Endothelial cell of umbilical vein (primary cell): Measurements from ENCODE around the gene KAT2A. TPM values are rescaled to one million over a fixed set of nuclear protein-coding genes. Genes with fewer than 3 reads are reported as not detected.

Source experiments
- BruUV-seq: library from RNA; stranded (reverse); fragments of 400-500 nt; replicated peaks from 2 replicates; lab custom pipeline; 2021; lab: Mats Ljungman, UMichigan
- CTCF ChIA-PET: fragments of 300-600, 350-600 bp; sonication (Branson Sonifier 250); formaldehyde crosslinking; loops from one replicate; lab custom pipeline; 2021; ENCODE audit warnings: antibody characterized with exemption, inconsistent platforms; lab: Charles Lee
- POLR2A ChIA-PET: fragments of 300-600, 350-600 bp; sonication (Branson Sonifier 250); formaldehyde crosslinking; loops from one replicate; lab custom pipeline; 2021; ENCODE audit warnings: antibody characterized with exemption, inconsistent platforms; lab: Charles Lee
- DNase-seq: peaks from one replicate; pipeline ENCODE4 v3.0.0-alpha.2; 2011; ENCODE audit warnings: low read depth, low spot score
- FAIRE-seq: peaks from 2 replicates; lab custom pipeline; 2011; peaks lifted over from hg19 to GRCh38; lab: Jason Lieb, UNC
- H2AFZ ChIP-seq: 2 replicates; pipeline ENCODE4 v1.6.0; 2012; ENCODE audit warnings: low read depth, low read length, control low read depth, inconsistent platforms
- H3K27ac ChIP-seq: 2 replicates; pipeline ENCODE4 v1.5.1; 2011; ENCODE audit warnings: low read depth, mild to moderate bottlenecking, control low read depth, low read length, moderate library complexity; ENCODE audit not compliant: insufficient read depth
- H3K27me3 ChIP-seq, 2 experiments: 2 replicates each; pipeline versions ENCODE4 v1.6.0 to v1.6.1; 2011; ENCODE audit warnings: low read length in 2 of 2, mixed read lengths in 1 of 2; ENCODE audit not compliant: control insufficient read depth in 2 of 2, insufficient read depth in 2 of 2
- H3K36me3 ChIP-seq, 2 experiments: 2 replicates in 1 of 2; 3 replicates in 1 of 2; pipeline ENCODE4 v1.5.1; 2011; ENCODE audit warnings: low read length in 2 of 2, mild to moderate bottlenecking in 1 of 2, moderate library complexity in 1 of 2; ENCODE audit not compliant: control insufficient read depth in 2 of 2, insufficient read depth in 2 of 2; ENCODE audit errors: extremely low read depth in 1 of 2
- H3K4me1 ChIP-seq: 3 replicates; pipeline ENCODE4 v1.5.1; 2011; ENCODE audit warnings: mild to moderate bottlenecking, low read length; ENCODE audit not compliant: control insufficient read depth, insufficient read depth; ENCODE audit errors: extremely low read depth
- H3K4me2 ChIP-seq: 2 replicates; pipeline ENCODE4 v1.6.1; 2011; ENCODE audit warnings: low read length, control low read depth, mixed read lengths; ENCODE audit not compliant: insufficient read depth
- H3K4me3 ChIP-seq, 3 experiments: fragments of 200-600 bp in 1 of 3; sonication (generic), shearing (Covaris generic) in 1 of 3; replicated peaks in 1 of 3; 2 replicates each; pipeline ENCODE4 v1.5.1; 2011 to 2016; ENCODE audit warnings: control low read depth in 3 of 3, low read length in 3 of 3, mild to moderate bottlenecking in 2 of 3, inconsistent platforms in 1 of 3, low read depth in 1 of 3, moderate library complexity in 1 of 3; ENCODE audit not compliant: insufficient read depth in 1 of 3
- H3K79me2 ChIP-seq: 2 replicates; pipeline ENCODE4 v1.6.0; 2012; ENCODE audit warnings: low read length, inconsistent platforms; ENCODE audit not compliant: control insufficient read depth, insufficient read depth
- H3K9ac ChIP-seq: replicated peaks from 2 replicates; pipeline ENCODE3; 2011; ENCODE audit warnings: low read length, control low read depth; ENCODE audit not compliant: insufficient read depth; ENCODE audit errors: extremely low read depth
- H3K9me1 ChIP-seq: replicated peaks from 3 replicates; pipeline ENCODE4 v1.6.0; 2011; ENCODE audit warnings: mild to moderate bottlenecking, low read length; ENCODE audit not compliant: control insufficient read depth, insufficient read depth; ENCODE audit errors: extremely low read depth
- H3K9me3 ChIP-seq: replicated peaks from 2 replicates; pipeline ENCODE4 v1.5.1; 2012; ENCODE audit warnings: low read length, inconsistent platforms; ENCODE audit not compliant: control insufficient read depth, insufficient read depth
- H4K20me1 ChIP-seq: replicated peaks from 2 replicates; pipeline ENCODE3; 2011; ENCODE audit warnings: mild to moderate bottlenecking, low read length; ENCODE audit not compliant: control insufficient read depth, insufficient read depth; ENCODE audit errors: extremely low read depth
- CTCF ChIP-seq, 2 donors: IDR thresholded peaks; 1 replicate in 1 of 2; 2 replicates in 1 of 2; pipeline ENCODE4 v1.5.1; 2011; ENCODE audit warnings: low read length in 2 of 2, mild to moderate bottlenecking in 2 of 2, moderate library complexity in 2 of 2, control low read depth in 1 of 2, inconsistent platforms in 1 of 2, low read depth in 1 of 2; ENCODE audit not compliant: insufficient read depth in 1 of 2; ENCODE audit errors: extremely low read depth in 1 of 2
- FOS ChIP-seq: IDR thresholded peaks from 2 replicates; pipeline ENCODE4 v1.6.1; 2011; ENCODE audit warnings: mild to moderate bottlenecking, low read length, moderate library complexity, borderline replicate concordance; ENCODE audit not compliant: insufficient read depth
- JUN ChIP-seq: IDR thresholded peaks from 2 replicates; pipeline ENCODE4 v1.6.1; 2011; ENCODE audit warnings: borderline replicate concordance, low read depth; ENCODE audit not compliant: insufficient read length, insufficient read depth
- dilution Hi-C: fragments of 300-500 bp; cut with MboI; formaldehyde crosslinking; loops from one replicate; pipeline ENCODE4 v1.15.0; 2019; ENCODE audit warnings: low sequenced_read_pairs; ENCODE audit not compliant: extremely low pct_ligation_motif_present
- intact Hi-C: fragments of 100-400 bp; cut with micrococcal nuclease; formaldehyde crosslinking; loops from one replicate; pipeline ENCODE4 v1.10.0; 2022
- polyA plus RNA-seq, 4 experiments: library from polyadenylated mRNA; depleted of rRNA in 3 of 4; stranded (reverse) in 3 of 4; unstranded in 1 of 4; fragments of >200 nt; gene quantifications; 2 replicates each; pipeline versions ENCODE4 v1.2.1 to v1.2.3, GENCODE V29; 2011 to 2012; ENCODE audit warnings: missing spikeins in 1 of 4
- total RNA-seq: library from RNA; stranded (reverse); gene quantifications from 2 replicates; pipeline ENCODE4 v1.2.3, GENCODE V29; 2021

Gene KAT2A
- total and polyA plus RNA-seq, 2 donors (not counting 3 experiments of a cell fraction or from before 2014, with no cell fraction given): 32.9 to 33.4 TPM

- ChIA-PET POLR2A (interaction anchor here (0.6 kb wide), 1 partner anchor 63 kb away, joined by 3 read pairs; no protein-coding TSS in a partner anchor), CTCF (interaction anchor here (0.9 to 6.8 kb wide), 6 partner anchors 19 to 186 kb away, joined by 3 to 74 read pairs (median 4); partner anchors contain the start of genes CNP, HCRT, KCNH4 and ODAD4)
- Histone ChIP-seq H3K36me3 (no peaks in the 10 kb centered on the region), H3K4me2 (no peak overlapping the region), H3K4me3 (no peak overlapping the region), H4K20me1 (no peaks in the 10 kb centered on the region), H3K4me1 (peaks cover 13% of the 10 kb centered on the region), H3K79me2 (no peaks in the 10 kb centered on the region), H3K27me3 (no peaks in the 10 kb centered on the region), H3K9me1 (no peaks in the 10 kb centered on the region), H3K9me3 (no peaks in the 10 kb centered on the region), H3K9ac (no peak overlapping the region), H2AFZ (no peak overlapping the region), H3K27ac (no peak overlapping the region)
- FAIRE-seq (peak; percentile 93), DNase-seq (peak; percentile 76)
- dilution Hi-C loops: loop anchor here (25.0 kb wide), 1 partner anchor 155 kb away; the partner anchor contains the start of gene CNP
- BruUV-seq: no TSS peak
- TF ChIP-seq JUN: no peak
- TF ChIP-seq CTCF (IDR thresholded peaks at IDR 0.05; ENCODE audit: extremely low read depth in 1 of 2, insufficient read depth in 1 of 2, low read depth in 1 of 2, low read length in 2 of 2): peak; percentile 75 to 83
- no peak for TF ChIP-seq FOS
- intact Hi-C loops: loop anchor here (1.0 kb wide), 3 partner anchors 50 to 154 kb away; no protein-coding TSS in a partner anchor
Measured at GRCh38 chr17:42116705-42117396, 4.3 kb downstream of the KAT2A start.
